ENCODE measurements around the gene BSND. TPM values are rescaled to one million over a fixed set of nuclear protein-coding genes. Genes with fewer than 3 reads are reported as not detected.

The BSND gene
- total RNA-seq, 4 donors from 2014 or later, result not detected

DNA sequence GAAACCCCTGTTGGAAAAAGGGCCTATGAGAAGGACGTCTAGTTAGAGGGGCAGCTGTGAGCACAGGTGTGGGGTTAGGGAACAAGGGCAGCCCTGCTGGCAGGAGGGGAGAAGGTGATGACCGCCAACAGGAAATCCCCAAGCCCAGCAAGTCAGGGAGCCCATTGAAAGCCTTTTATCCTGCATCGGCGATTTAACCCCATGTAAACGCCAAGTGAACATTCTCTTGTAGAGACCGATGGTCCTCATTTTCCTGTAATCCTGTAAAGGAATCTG lies 1.1 kb upstream of the BSND start:
- peaks cover 0 to 10% (median 1%) of the 10 kb centered on the region in 4 donors for H3K4me1 ChIP-seq
- H3K36me3 ChIP-seq, result no peaks in the 10 kb centered on the region
- no peak for DNase-seq
- H3K9me3 ChIP-seq, result no peaks in the 10 kb centered on the region
- H3K27ac ChIP-seq, result no peak overlapping the region
- TF ChIP-seq, protein P1, sequence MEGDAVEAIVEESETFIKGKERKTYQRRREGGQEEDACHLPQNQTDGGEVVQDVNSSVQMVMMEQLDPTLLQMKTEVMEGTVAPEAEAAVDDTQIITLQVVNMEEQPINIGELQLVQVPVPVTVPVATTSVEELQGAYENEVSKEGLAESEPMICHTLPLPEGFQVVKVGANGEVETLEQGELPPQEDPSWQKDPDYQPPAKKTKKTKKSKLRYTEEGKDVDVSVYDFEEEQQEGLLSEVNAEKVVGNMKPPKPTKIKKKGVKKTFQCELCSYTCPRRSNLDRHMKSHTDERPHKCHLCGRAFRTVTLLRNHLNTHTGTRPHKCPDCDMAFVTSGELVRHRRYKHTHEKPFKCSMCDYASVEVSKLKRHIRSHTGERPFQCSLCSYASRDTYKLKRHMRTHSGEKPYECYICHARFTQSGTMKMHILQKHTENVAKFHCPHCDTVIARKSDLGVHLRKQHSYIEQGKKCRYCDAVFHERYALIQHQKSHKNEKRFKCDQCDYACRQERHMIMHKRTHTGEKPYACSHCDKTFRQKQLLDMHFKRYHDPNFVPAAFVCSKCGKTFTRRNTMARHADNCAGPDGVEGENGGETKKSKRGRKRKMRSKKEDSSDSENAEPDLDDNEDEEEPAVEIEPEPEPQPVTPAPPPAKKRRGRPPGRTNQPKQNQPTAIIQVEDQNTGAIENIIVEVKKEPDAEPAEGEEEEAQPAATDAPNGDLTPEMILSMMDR (IDR thresholded peaks at IDR 0.05), result no peak
- H3K4me3 ChIP-seq, result no peak overlapping the region
- H3K27me3 ChIP-seq, result peaks cover 0 to 9% of the 10 kb centered on the region in 2 donors

DNA sequence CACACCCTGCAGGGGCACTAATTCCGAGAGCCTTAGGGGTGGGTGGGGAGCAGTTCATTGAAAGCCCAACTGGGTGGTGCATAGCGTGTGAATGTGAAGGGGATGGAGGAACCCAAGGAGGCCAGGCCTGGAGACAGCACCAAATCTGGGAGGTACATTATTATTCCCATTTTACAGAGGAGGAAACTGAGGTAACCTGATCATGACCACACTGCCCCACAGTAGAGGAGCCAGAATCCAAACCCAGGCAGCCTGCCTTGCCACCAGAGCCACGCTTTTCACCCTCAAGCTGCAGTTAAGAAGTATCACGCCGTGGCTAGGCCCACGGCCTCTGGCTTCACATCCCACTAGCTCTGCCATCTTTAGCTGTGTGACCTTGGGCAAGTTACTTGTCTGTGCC lies 633 bp upstream of the BSND start:
- Histone ChIP-seq H3K4me3 (no peak overlapping the region), H3K4me1 (peaks cover 0 to 10% (median 1%) of the 10 kb centered on the region in 4 donors), H3K27me3 (peaks cover 0 to 9% of the 10 kb centered on the region in 2 donors), H3K9me3 (no peaks in the 10 kb centered on the region), H3K27ac (no peak overlapping the region), H3K36me3 (no peaks in the 10 kb centered on the region)
- peak in 1 of 3 donors; percentile 20 for DNase-seq
- TF ChIP-seq, protein P1 (IDR thresholded peaks at IDR 0.05), result no peak
- no peak for TF ChIP-seq POLR2A (IDR thresholded peaks at IDR 0.05)

GRCh38 chr1:55000110-55001085 lies 1.7 kb downstream of the BSND start:
- no peak overlapping the region for H3K4me3 ChIP-seq
- peaks cover 0 to 9% of the 10 kb centered on the region in 2 donors for H3K27me3 ChIP-seq
- H3K27ac ChIP-seq, result no peak overlapping the region
- TF ChIP-seq, protein P1 (IDR thresholded peaks at IDR 0.05), result no peak
- TF ChIP-seq POLR2A (IDR thresholded peaks at IDR 0.05), result no peak
- H3K36me3 ChIP-seq, result no peaks in the 10 kb centered on the region
- no peaks in the 10 kb centered on the region for H3K9me3 ChIP-seq
- DNase-seq, result no peak
- peaks cover 0 to 10% (median 1%) of the 10 kb centered on the region in 4 donors for H3K4me1 ChIP-seq

GRCh38 chr1:55001311-55001710 lies 2.6 kb downstream of the BSND start:
- Histone ChIP-seq H3K27me3 (peaks cover 0 to 9% of the 10 kb centered on the region in 2 donors), H3K4me1 (peaks cover 0 to 9% (median 1%) of the 10 kb centered on the region in 4 donors), H3K9me3 (no peaks in the 10 kb centered on the region), H3K4me3 (no peak overlapping the region), H3K27ac (no peak overlapping the region), H3K36me3 (no peaks in the 10 kb centered on the region)
- TF ChIP-seq POLR2A (IDR thresholded peaks at IDR 0.05), result no peak
- TF ChIP-seq, protein P1 (IDR thresholded peaks at IDR 0.05), result no peak
- DNase-seq, result no peak

- Histone ChIP-seq H3K36me3 (no peaks in the 10 kb centered on the region), H3K9me3 (no peaks in the 10 kb centered on the region), H3K4me1 (no peaks in the 10 kb centered on the region), H3K27me3 (no peaks in the 10 kb centered on the region), H3K27ac (no peak overlapping the region), H3K4me3 (no peak overlapping the region)
- DNase-seq, result no peak
- TF ChIP-seq POLR2A (IDR thresholded peaks at IDR 0.05), result no peak
- TF ChIP-seq, protein P1 (IDR thresholded peaks at IDR 0.05), result no peak
Measured at GRCh38 chr1:55002686-55003085, 4.0 kb downstream of the BSND start.
